GM10248 (cell line): Measurements from ENCODE around the gene ELK3.

Experiments used
- CTCF ChIA-PET: fragments of 300-600 bp; sonication (Branson Sonifier 250); formaldehyde crosslinking; extraction: SDS; loops from one replicate; lab custom pipeline; 2021; ENCODE audit warnings: antibody characterized with exemption; lab: Yijun Ruan, JAX
- POLR2A ChIA-PET: fragments of 350-650 bp; sonication (Branson Sonifier 250); formaldehyde crosslinking; extraction: SDS; loops from one replicate; lab custom pipeline; 2020; ENCODE audit warnings: antibody characterized with exemption; lab: Yijun Ruan, JAX
- DNase-seq: peaks from one replicate; pipeline ENCODE4 v3.0.0; 2012; ENCODE audit errors: extremely low spot score
- TF ChIP-seq, protein P1 (sequence below): IDR thresholded peaks from 2 replicates; pipeline ENCODE4 v1.5.1; 2012; ENCODE audit warnings: mild to moderate bottlenecking, low read depth; ENCODE audit errors: extremely low read depth, missing control alignments, control extremely low read depth

Gene ELK3

GRCh38 chr12:96274331-96274730, 80.2 kb downstream of the ELK3 start:
- DNase-seq: no peak
- TF ChIP-seq, protein P1, sequence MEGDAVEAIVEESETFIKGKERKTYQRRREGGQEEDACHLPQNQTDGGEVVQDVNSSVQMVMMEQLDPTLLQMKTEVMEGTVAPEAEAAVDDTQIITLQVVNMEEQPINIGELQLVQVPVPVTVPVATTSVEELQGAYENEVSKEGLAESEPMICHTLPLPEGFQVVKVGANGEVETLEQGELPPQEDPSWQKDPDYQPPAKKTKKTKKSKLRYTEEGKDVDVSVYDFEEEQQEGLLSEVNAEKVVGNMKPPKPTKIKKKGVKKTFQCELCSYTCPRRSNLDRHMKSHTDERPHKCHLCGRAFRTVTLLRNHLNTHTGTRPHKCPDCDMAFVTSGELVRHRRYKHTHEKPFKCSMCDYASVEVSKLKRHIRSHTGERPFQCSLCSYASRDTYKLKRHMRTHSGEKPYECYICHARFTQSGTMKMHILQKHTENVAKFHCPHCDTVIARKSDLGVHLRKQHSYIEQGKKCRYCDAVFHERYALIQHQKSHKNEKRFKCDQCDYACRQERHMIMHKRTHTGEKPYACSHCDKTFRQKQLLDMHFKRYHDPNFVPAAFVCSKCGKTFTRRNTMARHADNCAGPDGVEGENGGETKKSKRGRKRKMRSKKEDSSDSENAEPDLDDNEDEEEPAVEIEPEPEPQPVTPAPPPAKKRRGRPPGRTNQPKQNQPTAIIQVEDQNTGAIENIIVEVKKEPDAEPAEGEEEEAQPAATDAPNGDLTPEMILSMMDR: no peak
- POLR2A ChIA-PET: no interaction called here
- CTCF ChIA-PET: no interaction called here

- POLR2A ChIA-PET: no interaction called here
- CTCF ChIA-PET: no interaction called here
- TF ChIP-seq, protein P1: no peak
- no peak for DNase-seq
Measured at GRCh38 chr12:96285158-96285557, 91.0 kb downstream of the ELK3 start.

- CTCF ChIA-PET: interaction anchor here (1.1 to 1.9 kb wide), 3 partner anchors 10 to 17 kb away, joined by 3 to 6 read pairs (median 4); no protein-coding TSS in a partner anchor
Measured at GRCh38 chr12:96289067-96289466, 94.9 kb downstream of the ELK3 start.

DNA sequence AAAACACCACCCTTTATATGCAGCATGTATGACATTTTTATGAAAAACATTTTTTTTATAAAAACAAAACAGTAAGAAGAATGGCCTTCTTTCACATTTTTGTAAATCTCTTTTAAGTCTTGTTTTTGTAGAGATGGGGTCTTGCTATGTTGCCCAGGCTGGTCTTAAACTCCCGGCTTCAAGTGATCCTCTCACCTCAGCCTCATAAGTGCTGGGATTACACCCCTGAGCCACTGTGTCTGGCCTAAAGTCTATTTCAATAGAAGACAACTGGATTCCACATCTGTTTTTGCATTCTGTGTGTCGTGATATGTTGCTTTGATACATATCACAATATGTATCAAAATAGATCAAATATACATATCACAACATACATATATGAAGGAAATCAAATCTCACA, 98.9 kb downstream of the ELK3 start:
- DNase-seq: no peak
- CTCF ChIA-PET: interaction anchor here (1.2 to 1.3 kb wide), 3 partner anchors 9 to 196 kb away, joined by 3 to 4 read pairs (median 3); partner anchors contain the start of gene CFAP54
- POLR2A ChIA-PET: no interaction called here
- TF ChIP-seq, protein P1: no peak

More at GRCh38 chr12:96289067-96289466, 94.9 kb downstream of the ELK3 start:
- TF ChIP-seq, protein P1: no peak
- no peak for DNase-seq
- POLR2A ChIA-PET: no interaction called here

DNA sequence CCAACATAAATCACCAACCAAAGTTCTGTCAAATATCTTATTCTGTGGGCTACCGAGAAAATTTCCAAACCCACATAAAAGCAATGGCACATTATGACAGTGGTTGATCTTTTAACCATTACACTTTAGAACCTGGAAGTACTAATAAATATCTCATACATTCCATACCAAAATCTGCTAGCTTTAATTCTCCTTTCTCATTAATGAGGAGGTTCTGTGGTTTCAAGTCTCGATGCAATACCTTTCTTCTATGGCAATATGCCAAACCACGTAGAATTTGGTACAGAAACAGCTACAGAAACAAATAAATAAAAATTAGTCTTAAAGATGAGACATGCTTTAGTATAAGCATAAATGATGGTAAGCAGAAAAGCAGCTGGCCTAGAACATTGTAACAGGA, 100.7 kb downstream of the ELK3 start:
- CTCF ChIA-PET: no interaction called here
- DNase-seq: no peak
- POLR2A ChIA-PET: no interaction called here
- TF ChIP-seq, protein P1: no peak

- DNase-seq: no peak
- ChIA-PET POLR2A (no interaction called here), CTCF (interaction anchor here (1.4 kb wide), 1 partner anchor 15 kb away, joined by 3 read pairs; no protein-coding TSS in a partner anchor)
- TF ChIP-seq, protein P1: no peak
Measured at GRCh38 chr12:96295532-96296160, 101.5 kb downstream of the ELK3 start.

DNA sequence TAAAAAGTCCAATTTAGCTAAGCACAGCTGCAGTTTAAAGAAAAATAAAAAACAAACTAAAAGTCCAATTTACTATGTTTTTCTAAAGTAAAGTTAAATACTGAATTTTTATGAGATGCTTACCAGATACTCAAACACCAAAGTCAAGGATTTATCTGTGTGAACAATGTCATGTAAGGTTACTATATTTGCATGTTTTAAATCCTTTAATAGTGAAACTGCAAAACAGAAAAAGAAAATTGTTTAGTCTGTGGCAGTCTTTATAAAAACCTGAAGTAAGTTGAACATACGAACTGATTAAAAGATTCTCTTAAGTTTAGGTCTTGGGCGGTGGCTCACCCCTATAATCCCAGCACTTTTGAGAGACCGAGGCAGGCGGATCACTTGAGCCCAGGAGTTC, 103.3 kb downstream of the ELK3 start:
- TF ChIP-seq, protein P1: no peak
- CTCF ChIA-PET: no interaction called here
- POLR2A ChIA-PET: no interaction called here
- DNase-seq: no peak
